COR-L47 (cell line): ENCODE measurements around the gene KLRC3.
"Not testable (repeated sequence)": the region's sequence is repeated elsewhere in the genome, so short reads cannot be mapped to it uniquely, and the experiment has no call there.

ENCODE experiments used
- DNase-seq: peaks from one replicate; lab custom pipeline; 2025; lab: John Stamatoyannopoulos, UW

The KLRC3 gene

GRCh38 chr12:10400829-10401228 lies 19.6 kb downstream of the KLRC3 start:
- no peak for DNase-seq

GRCh38 chr12:10398168-10398567 lies 22.2 kb downstream of the KLRC3 start:
- no peak for DNase-seq

GRCh38 chr12:10397296-10397695 lies 23.1 kb downstream of the KLRC3 start:
- DNase-seq: no peak

- DNase-seq: not testable (repeated sequence)
These were observed 24.2 kb downstream of the KLRC3 start for GRCh38 chr12:10396176-10396575.

GRCh38 chr12:10395390-10395998 lies 24.9 kb downstream of the KLRC3 start:
- DNase-seq: no peak

GRCh38 chr12:10394531-10395152 lies 25.8 kb downstream of the KLRC3 start:
- DNase-seq: not testable (repeated sequence)

- DNase-seq: no peak
These were observed 27.1 kb downstream of the KLRC3 start for GRCh38 chr12:10393291-10393690.

GRCh38 chr12:10392394-10392930 lies 27.9 kb downstream of the KLRC3 start:
- DNase-seq: no peak

- not testable (repeated sequence) for DNase-seq
These were observed 29.4 kb downstream of the KLRC3 start for GRCh38 chr12:10390991-10391390.

- DNase-seq: no peak
These were observed 30.5 kb downstream of the KLRC3 start, which contains the start of gene KLRK1 for GRCh38 chr12:10389904-10390303. Gene KLRK1 (minus strand): TSS chr12:10390041. CDS start chr12:10388810, 1,231 bp downstream.

GRCh38 chr12:10388624-10389413 lies 31.6 kb downstream of the KLRC3 start:
- no peak for DNase-seq

GRCh38 chr12:10387498-10387897 lies 32.9 kb downstream of the KLRC3 start:
- not testable (repeated sequence) for DNase-seq

- no peak for DNase-seq
These were observed 33.5 kb downstream of the KLRC3 start for GRCh38 chr12:10386857-10387256.

GRCh38 chr12:10385166-10385613 lies 35.2 kb downstream of the KLRC3 start:
- DNase-seq: no peak

GRCh38 chr12:10384191-10384590 lies 36.2 kb downstream of the KLRC3 start:
- no peak for DNase-seq

GRCh38 chr12:10381928-10382628 lies 38.3 kb downstream of the KLRC3 start:
- no peak for DNase-seq

- not testable (repeated sequence) for DNase-seq
These were observed 41.7 kb downstream of the KLRC3 start for GRCh38 chr12:10378737-10379136.

- DNase-seq: no peak
These were observed 45.8 kb downstream of the KLRC3 start for GRCh38 chr12:10374624-10375018.

- no peak for DNase-seq
These were observed 47.8 kb downstream of the KLRC3 start for GRCh38 chr12:10372559-10372958.

GRCh38 chr12:10371893-10372535 lies 48.4 kb downstream of the KLRC3 start:
- not testable (repeated sequence) for DNase-seq
